ENCODE measurements around the gene RNF166. TPM values are rescaled to one million over a fixed set of nuclear protein-coding genes. Genes with fewer than 3 reads are reported as not detected.

RNF166 gene
- total and polyA plus RNA-seq, 2 donors (not counting 3 experiments of a cell fraction or from before 2014, with no cell fraction given) = 27.6 to 38.8 TPM

GRCh38 chr16:88672776-88673175, 33.4 kb downstream of the RNF166 start:
- intact Hi-C loops (cut with micrococcal nuclease) = no loop called here
- ChIA-PET POLR2A (no interaction called here), CTCF (interaction anchor here (0.8 to 1.6 kb wide), 6 partner anchors 13 to 65 kb away, joined by 3 to 5 read pairs (median 3); no protein-coding TSS in a partner anchor)
- Histone ChIP-seq H3K27ac (ENCODE audit: insufficient read depth, low read depth, low read length) (no peak overlapping the region), H3K36me3 (ENCODE audit: control insufficient read depth in 2 of 2, extremely low read depth in 1 of 2, insufficient read depth in 2 of 2, low read length in 2 of 2) (peaks cover 0 to 2% of the 10 kb centered on the region in 2 experiments), H3K4me3 (replicated peaks in 1 of 3; ENCODE audit: insufficient read depth in 1 of 3, low read depth in 1 of 3, low read length in 3 of 3) (no peak overlapping the region), H3K4me2 (ENCODE audit: insufficient read depth, low read length) (no peak overlapping the region), H2AFZ (ENCODE audit: low read depth, low read length) (no peak overlapping the region), H4K20me1 (replicated peaks; ENCODE audit: control insufficient read depth, extremely low read depth, insufficient read depth, low read length) (no peaks in the 10 kb centered on the region), H3K79me2 (ENCODE audit: control insufficient read depth, insufficient read depth, low read length) (no peaks in the 10 kb centered on the region), H3K4me1 (ENCODE audit: control insufficient read depth, extremely low read depth, insufficient read depth, low read length) (no peaks in the 10 kb centered on the region), H3K9me3 (replicated peaks; ENCODE audit: control insufficient read depth, insufficient read depth, low read length) (no peaks in the 10 kb centered on the region), H3K9me1 (replicated peaks; ENCODE audit: control insufficient read depth, extremely low read depth, insufficient read depth, low read length) (no peaks in the 10 kb centered on the region), H3K27me3 (ENCODE audit: control insufficient read depth in 2 of 2, insufficient read depth in 2 of 2, low read length in 2 of 2) (no peaks in the 10 kb centered on the region), H3K9ac (replicated peaks; ENCODE audit: extremely low read depth, insufficient read depth, low read length) (no peak overlapping the region)
- DNase-seq (ENCODE audit: low read depth, low spot score) (no peak), FAIRE-seq (peak; percentile 33)
- TF ChIP-seq JUN (IDR thresholded peaks at IDR 0.05; ENCODE audit: borderline replicate concordance, insufficient read depth, insufficient read length, low read depth) = no peak
- TF ChIP-seq GATA2 (IDR thresholded peaks at IDR 0.05; ENCODE audit: insufficient read depth, insufficient read length, low read depth, low read length) = no peak
- TF ChIP-seq EZH2 (IDR thresholded peaks at IDR 0.05; ENCODE audit: borderline replicate concordance, low read depth, low read length, severe bottlenecking) = no peak
- TF ChIP-seq MYC (IDR thresholded peaks at IDR 0.05; ENCODE audit: low read depth, low read length) = no peak
- no peak for TF ChIP-seq FOS (IDR thresholded peaks at IDR 0.05; ENCODE audit: borderline replicate concordance, insufficient read depth, low read length)
- TF ChIP-seq POLR2A (IDR thresholded peaks at IDR 0.05; ENCODE audit: low read depth, low read length) = no peak
- peak in 1 of 2 donors; percentile 39 for TF ChIP-seq CTCF (IDR thresholded peaks at IDR 0.05; ENCODE audit: extremely low read depth in 1 of 2, insufficient read depth in 1 of 2, low read depth in 1 of 2, low read length in 2 of 2)
- no peak for TF ChIP-seq POLR2AphosphoS5 (IDR thresholded peaks at IDR 0.05; ENCODE audit: insufficient read depth, low read depth, low read length)
- no TSS peak for BruUV-seq (replicated peaks)
- dilution Hi-C loops (cut with MboI; ENCODE audit: extremely low pct_ligation_motif_present, low sequenced_read_pairs) = no loop called here

Measured in endothelial cell of umbilical vein (primary cell).